HT1080 (cell line): Measurements from ENCODE around the gene MRPL55. TPM values are rescaled to one million over a fixed set of nuclear protein-coding genes. Genes with fewer than 3 reads are reported as not detected.

Experiments used
- DNase-seq: peaks from one replicate; pipeline ENCODE4 v3.0.0-alpha.2; 2015; ENCODE audit warnings: low read depth
- total RNA-seq: library from RNA; depleted of rRNA; stranded (reverse); fragments of >200 nt; shearing (Covaris generic); gene quantifications from 2 replicates; pipeline ENCODE4 v1.2.3, GENCODE V29; 2014

The MRPL55 gene
- total RNA-seq, 1 experiment from 2014 or later, result 53.8 TPM

DNA sequence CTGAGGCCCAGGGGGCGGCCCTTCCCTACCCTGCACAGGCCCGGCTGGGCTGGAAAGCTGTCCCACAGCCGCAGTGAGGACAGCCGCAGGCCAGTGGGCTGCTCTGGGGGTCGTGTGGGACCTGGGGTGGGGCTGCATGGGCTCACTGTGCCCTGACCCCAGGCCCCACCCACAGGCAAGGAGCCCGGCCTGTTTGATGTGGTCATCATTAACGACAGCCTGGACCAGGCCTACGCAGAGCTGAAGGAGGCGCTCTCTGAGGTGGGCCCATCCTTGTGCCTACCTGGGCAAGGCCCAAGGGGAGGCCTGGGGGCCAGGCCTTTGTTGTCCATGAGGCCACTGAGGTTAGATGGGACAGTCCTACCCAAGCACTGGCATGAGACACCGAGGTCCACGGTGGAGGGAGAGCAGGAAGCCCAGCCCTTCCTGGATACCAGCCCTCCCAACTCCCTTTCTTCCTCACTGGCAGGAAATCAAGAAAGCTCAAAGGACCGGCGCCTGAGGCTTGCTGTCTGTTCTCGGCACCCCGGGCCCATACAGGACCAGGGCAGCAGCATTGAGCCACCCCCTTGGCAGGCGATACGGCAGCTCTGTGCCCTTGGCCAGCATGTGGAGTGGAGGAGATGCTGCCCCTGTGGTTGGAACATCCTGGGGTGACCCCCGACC, 39.2 kb upstream of the MRPL55 start:
- DNase-seq, result no peak

DNA sequence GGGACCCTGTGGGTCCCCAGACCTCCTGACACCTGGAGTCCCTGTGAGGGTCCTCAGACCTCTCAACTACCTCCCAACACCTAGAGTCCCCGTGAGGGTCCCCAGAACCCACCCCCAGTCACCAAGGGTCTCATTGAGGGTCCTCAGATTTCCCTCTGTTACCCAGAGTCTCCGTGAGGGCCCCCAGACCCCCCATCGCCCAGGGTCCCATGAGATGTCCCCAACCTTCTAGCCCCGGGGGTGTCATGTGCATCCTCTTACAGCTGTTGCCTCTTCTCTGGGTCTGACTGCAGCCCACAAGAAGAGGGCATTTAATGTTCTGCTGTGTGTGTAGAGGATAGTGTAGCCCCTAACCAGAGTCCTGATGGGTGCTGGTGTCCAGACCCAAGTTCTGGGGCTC, 38.7 kb upstream of the MRPL55 start:
- no peak for DNase-seq

DNA sequence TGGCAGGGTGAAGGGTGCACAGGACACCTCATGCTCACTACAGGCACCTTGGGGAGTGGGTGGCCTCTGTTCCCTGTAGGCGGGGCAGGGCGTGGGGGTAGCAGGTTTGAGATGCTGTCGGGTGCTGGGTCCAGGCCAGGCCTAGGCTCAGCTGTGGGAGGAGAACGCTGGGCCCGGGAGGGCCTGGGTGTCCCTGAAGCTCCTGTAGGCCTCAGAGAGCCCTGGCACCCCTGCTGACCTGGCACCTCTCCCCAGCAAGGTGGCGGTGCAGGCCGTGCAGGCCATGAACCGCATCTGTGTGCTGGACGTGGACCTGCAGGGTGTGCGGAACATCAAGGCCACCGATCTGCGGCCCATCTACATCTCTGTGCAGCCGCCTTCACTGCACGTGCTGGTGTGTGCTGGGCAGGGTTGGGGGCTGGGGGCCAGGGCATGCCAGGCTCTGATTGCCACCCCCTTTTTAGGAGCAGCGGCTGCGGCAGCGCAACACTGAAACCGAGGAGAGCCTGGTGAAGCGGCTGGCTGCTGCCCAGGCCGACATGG, 38.1 kb upstream of the MRPL55 start:
- DNase-seq, result no peak

DNA sequence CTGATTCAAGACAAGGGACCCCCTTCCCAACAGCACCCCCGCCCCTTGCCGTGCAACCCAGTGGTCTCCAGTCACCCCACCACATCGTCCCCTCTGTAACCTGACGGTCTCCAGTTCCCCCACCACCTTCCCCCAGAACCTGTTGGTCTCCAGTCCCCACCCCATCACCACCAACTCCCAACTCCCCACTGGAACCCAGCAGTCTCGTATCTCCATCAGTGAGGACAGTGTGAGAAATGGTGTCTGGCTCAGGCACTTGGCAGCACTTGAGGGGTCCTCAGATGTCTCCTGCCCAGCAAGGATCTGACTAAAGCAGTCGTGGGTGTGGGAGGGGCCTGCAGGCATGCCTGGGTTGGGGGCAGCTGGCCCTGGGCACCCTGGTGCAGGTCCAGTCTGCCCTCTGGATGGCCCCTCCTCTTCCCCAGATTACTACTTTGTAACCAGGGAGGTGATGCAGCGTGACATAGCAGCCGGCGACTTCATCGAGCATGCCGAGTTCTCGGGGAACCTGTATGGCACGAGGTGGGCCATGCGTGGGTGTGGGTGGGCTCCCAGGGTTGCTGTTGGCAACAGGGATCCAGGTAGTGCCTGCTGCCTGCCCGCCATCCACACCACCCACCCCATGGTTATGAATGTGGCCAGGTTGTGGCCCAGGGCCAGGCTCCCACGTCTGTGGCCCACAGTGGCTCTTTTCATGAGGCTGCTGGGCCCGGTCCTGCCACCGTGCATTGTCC, 37.5 kb upstream of the MRPL55 start:
- no peak for DNase-seq

DNA sequence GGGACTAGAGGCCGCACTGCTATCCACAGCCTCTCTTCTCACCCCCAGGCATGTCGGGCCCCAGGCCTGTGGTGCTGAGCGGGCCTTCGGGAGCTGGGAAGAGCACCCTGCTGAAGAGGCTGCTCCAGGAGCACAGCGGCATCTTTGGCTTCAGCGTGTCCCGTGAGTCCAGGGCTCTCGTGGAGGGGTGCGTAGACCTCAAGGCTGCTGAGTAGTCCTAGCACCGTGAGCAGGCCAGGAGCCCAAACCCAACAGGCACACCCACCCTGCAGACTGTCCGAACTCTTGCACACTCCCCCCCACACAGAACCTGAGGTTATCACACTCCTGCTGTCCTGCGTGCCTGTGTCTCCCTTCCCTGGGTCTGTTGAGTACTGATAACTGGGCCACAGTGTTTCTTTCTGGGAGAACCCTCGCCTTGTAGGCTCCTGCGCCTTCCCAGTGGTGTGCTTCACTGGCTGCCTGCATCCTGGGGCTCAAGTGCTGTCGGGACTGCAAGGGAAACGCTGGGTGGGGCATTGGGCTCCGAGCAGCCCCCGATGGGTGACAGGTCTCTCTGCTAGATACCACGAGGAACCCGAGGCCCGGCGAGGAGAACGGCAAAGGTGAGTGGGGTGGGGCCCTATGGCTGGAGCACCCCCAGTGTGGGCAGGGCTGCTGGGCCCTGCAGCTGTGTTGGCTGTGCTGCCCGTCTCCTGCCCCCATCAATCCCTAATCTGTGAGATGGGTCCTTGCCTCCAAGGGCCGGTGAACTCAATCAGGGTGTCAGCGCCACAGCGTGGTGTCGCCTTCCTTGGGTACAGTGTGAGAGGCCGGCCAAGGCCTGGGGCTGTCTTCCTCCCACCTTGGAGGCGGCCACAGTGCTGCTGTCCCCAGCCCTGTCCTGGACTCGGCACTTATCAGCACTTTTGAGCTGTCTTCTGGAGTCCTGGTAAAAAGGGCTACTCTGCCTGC, 36.6 kb upstream of the MRPL55 start:
- DNase-seq, result no peak

DNA sequence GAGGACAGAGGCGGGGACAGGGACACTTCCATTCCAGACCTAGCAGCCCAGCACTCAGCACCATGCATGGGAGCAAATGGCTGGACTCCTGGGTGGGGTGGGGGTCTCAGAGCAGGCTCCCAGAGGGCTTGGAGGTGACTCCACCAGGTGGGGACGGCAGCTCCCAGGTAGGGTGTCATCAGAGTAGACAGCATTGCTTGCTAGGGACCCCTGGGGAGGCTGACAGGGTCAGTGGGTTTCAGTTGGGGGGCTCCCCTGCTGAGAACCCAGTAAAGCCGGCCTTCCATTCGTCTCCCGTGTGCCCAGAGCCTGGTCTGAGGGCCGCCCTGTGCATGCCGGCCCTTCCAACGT, 35.9 kb upstream of the MRPL55 start:
- no peak for DNase-seq

DNA sequence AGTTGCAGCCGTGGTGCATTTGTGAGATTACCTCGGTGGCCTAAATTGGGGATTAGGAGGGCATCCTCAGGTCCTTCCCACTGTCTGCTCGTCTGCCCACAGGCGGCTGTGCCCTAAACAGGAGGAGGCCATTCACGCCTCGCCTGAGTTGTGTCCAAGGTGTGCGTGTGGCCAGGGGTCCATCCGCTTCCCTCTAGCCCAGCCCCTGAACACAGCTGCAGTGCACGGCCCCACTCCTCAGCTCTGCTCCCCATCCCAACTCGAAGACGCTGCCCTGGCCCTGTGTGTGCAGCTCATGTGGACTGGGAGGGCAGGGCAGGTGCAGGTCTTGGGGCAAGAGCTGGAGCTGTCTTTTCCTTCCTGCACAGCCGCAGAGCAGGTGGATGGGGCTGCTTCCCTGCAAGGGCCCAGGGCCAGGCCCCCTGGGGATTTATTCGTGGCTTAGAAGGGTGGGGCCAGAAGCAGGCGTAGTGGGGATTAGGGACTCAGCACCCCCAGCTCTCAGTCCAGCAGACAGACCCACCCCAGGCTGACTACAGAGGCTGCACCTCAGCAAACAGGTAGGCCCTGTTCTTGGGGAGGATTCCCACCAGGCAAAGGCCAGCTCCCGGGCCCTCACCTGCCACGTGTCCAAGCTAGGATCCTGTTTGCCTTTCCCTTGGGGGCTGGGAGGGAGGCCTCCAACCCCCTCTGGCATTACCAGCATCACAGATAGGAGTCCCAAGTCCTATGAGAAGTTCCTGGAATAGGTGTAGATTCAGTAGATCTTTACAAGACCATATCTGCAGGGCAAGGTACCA, 35.3 kb upstream of the MRPL55 start:
- DNase-seq, result no peak

DNA sequence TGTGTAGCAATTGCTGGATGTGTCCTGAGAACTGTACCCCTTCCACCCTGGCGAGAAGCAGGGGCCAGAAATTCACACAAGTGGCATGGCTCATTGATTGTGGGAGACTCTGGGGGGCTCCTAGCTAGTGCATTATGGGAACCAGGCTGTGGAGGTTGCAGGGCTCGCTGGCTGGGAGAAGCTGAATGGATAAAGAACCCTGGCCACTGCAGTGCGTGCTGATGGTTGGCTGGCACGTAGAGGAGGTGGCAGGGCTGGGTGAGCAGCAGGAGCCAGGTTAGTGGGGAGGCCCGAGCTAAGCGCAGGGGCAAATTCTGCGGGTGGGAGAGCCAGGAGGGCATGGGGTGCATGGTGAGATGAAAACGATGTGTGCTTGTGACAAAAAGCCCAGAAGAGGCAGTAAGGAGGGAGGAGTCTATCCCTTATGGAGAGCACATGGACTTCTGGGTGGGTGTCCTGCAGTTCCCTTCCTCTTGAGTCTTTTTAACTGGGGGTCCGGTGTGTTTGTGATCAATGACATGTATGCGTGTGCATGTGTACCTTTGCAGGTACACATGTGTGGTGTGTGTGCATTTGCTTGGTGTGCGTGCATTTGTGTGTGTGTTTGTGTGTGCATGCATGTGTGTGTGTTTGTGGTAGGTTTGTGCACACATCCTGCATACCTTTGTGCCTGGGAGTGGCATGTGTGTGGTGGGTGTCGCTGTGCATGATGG, 34.5 kb upstream of the MRPL55 start:
- no peak for DNase-seq

DNA sequence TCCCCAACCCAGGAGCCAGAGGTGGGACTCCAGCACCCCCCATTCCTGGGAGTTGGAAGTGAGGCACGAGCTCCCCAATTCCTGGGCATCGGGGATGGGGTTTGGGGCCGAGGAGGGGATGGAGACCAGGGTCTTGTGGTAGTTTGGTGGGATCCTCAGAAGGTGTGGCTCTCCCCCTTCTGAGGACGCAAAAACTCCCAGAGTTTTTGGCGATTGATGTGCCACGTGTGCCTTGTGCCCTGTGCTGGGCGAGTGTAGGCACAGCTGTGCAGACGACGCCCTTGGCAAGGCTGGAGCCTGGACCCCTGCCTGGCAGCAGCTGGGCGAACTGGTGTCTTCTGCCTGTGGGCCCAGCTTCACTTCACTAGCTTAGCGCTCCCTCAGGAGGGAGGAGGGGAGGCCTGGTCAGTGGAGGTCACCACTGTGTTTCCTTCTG, 33.6 kb upstream of the MRPL55 start:
- DNase-seq, result no peak

DNA sequence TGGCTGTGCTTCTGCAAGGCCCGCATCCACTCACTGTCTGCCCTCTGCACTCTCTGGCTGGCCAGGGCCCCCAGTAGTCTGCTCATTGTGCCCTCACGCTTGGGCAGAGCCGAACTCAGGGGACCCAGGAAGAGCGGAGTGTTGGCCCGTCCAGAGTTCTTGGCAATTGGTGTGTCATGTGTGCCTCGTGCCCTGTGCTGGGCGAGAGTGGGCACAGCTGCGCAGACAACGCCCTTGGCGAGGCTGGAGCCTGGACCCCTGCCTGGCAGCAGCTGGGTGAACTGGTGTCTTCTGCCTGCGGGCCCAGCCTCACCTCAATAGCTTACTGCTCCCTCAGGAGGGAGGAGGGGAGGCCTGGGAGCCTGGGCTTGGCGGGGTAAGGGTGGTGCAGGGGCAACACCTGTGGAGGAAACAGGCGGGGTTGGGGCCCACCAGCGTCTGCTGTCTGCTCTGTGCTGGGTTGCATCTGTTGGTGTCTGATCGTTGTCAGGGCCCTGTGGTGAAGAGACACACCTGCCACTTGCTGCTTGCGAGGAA, 33.1 kb upstream of the MRPL55 start:
- no peak for DNase-seq

DNA sequence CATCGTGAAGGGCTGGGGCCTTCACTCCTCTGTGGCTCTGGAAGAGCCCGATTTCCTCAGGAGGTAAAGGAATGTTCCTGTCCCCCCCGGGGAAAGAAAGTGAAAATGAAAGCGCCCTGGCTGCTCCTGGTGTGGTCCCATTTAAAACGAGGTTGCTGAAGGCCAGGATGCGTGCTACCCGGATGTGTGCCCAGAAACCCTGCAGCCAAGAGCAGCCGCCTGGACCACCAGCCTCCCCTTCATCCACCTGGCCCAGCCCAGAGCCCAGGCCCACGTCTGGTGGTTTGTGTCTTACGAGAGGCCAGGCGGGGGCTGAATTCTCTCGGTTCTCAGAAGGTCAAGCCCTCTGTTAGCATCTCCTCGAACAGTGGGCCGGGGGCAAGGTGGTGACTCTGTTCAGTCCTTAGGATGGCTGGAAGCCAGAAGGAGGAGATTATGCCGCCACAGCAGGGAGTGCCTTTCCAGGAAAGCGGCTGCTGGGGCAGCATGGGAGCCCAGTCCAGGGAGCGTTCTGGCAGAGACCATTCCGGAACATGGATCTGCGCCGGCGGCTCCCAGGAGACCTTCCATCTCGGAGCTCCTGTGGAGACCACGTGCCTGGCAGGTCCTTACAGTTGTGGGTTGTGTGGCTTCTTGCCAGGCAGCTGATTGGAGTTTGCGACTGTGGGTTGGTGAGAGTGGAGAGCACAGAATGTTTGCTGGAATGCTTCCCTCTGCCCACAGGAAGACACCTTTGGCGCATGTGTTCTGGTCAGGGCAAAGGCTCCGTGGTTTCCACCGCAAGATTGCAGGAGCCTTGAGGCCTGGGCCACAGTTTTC, 32.3 kb upstream of the MRPL55 start:
- DNase-seq, result peak; percentile 59

DNA sequence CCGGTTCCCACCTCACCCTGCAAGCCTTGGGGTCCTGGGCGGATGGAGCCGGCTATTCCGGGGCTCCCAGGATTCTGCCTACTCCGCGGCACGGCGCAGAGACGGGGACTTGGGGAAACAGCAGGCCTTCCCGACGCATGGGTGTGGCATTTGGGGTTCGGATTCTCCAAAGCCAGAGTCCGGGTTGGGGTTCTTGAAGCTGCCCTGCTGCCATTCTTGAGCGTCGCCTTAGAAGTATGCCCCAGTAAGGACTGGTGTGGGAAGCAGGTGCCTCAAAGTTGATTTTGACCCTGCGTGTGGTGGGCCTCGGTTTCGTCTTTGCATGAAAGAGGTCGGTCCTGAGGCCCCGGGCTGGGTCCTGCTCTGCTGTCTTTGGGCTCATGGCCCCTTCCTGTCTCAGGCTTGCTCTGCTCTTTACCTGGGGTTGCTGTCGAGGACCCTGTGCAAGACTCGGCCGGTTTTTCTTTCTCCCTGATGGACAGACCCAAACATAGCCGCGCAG, 31.7 kb upstream of the MRPL55 start:
- DNase-seq, result no peak

DNA sequence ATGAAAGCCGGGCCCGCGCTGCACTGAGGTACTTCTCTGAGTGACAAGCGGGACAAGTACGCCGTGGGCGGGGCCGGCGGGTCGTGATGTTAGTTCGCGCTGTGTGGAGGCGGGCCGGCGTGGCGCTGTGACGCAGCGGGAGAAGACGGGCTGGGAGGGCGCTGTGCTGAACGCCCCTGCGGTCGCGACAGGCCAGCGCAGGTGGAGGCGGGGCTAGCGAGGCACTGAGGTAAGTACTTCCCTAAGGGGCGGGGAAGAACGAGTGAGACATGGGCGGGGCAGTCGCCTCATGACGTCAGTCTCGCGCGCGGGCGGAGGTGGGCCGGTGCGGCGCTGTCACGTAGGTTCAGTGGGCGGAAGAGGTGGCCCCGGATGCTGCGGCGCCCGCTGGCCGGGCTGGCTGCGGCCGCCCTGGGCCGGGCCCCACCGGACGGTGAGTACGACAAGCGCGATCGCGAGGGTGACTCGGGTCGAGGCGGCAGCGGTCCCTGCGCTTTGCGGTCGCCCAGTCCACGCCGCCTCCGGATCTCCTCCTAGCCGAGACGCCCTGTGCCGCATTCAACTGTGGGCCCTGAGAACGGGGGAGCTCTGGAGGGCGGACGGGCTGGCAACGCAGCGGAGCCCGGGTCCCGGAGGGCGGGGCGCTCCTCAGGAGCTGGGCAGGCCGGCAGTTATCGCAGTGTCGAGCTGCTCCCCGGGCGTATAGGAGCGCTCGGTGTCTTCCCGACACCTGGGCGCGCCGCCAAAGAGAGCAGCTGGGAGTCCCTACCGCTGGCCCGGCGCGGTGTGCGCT, 31.0 kb upstream of the MRPL55 start, which contains the start of gene GUK1:
Gene GUK1, plus strand, starts transcription at position 349 of the 793 bp plus-strand sequence. Its CDS starts 24 bp downstream, at position 373.
- peak; percentile 100 for DNase-seq

DNA sequence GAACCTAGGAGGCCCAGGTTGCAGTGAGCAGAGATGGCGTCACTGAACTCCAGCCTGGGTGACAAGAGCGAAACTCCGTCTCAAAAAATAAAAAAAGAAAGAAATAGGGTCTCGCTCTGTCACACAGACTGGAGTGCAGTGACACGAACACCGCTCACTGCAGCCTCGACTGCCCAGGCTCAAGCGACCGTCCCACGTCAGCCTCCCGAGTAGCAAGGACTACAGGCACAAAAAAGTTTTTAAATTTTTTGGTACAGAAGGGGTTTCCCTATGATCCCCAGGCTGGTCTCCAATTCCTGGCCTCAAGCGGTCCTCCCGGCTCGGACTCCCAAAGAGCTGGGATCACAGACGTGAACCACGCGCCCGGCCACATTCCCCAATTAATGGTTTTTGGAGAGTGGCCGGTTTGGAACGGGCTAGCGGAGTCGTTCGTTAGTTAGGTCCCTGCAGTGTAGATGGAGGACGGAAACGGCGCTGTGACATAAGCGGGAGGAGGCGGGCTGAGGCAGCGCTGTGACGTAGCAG, 30.4 kb upstream of the MRPL55 start:
- DNase-seq, result no peak

DNA sequence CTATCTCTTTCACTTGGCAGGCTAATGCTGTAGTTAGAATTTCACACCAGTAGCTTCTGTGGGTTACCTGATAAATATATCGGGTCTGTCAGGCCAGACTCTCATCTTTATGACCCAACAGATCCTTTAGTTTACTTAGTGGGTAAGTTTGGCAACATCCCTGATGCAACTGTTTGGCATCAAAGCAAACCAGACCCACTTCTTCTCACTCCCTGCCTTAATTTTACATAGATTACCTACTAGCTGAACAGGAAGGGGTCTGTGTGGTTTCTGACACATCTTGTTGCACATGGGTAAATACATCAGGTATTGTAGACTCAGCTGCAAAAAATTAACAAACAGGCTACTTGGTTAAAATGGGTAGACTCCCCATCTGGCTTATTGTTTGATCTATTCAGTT, 27.8 kb upstream of the MRPL55 start:
- DNase-seq, result no peak

DNA sequence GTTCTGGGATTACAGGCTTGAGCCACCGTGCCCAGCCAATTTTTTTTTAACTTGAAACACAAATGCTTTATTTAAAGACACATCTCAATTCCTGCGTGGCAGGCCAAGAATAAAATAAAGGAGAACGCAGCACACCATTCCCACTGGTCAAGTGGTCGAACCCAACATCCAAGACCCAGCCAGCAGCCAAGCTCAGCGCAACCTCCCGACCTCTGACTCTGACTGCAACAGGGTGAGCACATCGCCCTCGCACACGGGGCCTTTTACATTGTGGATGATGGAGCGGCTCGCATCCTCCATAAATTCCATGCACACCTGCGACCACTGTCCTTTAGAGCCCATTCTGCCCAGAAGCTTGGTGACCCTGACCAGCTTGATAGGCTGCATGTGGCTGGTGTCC, 25.5 kb upstream of the MRPL55 start:
- no peak for DNase-seq

DNA sequence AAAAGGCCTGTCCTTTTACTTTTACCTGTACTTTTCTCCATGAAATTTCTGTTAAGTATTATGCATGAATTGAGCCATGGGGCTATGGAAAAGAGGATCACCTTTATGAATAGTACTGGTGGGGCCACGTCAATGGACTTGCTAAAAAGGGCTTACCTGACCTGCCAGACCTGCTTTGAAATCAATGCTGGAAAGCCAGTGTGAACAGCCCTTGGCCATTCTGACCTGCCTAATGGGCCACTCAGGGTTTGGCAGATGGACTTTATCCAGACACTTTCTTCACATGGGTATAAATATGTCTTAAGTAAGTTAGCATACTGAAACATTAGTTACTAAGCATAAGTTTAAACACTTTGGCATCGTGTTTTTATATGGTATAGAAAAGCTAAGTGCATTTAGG, 22.7 kb upstream of the MRPL55 start:
- DNase-seq, result no peak

DNA sequence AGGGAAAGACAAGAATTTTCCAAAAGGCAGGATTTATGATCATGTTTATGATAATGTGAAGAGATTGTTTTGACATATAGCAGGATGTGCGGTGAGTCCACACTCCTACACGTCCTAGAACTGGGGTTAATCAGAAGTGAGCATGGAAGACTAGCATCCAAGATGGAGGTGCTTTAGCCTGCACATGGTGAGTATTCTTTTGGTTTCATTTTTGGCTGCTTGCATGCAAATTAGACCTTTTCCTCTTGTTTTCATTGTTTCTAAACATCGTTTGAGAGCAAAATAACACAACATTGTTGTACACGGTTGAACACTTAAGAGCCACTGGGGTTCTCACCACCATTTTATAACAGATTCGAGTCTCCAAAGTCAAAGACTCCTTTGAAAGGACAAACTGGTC, 16.1 kb upstream of the MRPL55 start:
- no peak for DNase-seq
